H1 (cell line): ENCODE measurements around the gene ARHGEF7. TPM values are rescaled to one million over a fixed set of nuclear protein-coding genes. Genes with fewer than 3 reads are reported as not detected.

Experiments
- BRCA1 ChIP-seq: IDR thresholded peaks from 2 replicates; pipeline ENCODE4 v1.6.1; 2012; ENCODE audit warnings: low read depth, low read length, improper control_type of control experiment
- polyA plus RNA-seq, 7 experiments: library from polyadenylated mRNA; depleted of rRNA in 3 of 7; stranded (reverse) in 5 of 7; unstranded in 2 of 7; fragments of >200 nt in 5 of 7; fragments of 200-250 nt in 2 of 7; gene quantifications; 1 replicate in 5 of 7; 2 replicates in 1 of 7; 4 replicates in 1 of 7; pipeline versions ENCODE4 v1.2.1 to v1.2.3, GENCODE V29; 2011 to 2013; ENCODE audit warnings: missing spikeins in 2 of 7, mixed read lengths in 2 of 7
- total RNA-seq: library from RNA; stranded (reverse); fragmentation: NEBNext Ultra II Directional; extraction: Animal tissue kit (Norgen Biotek cat#: 25700); gene quantifications from 2 replicates; pipeline ENCODE4 v1.2.1, GENCODE V29; 2021

Gene ARHGEF7
- total and polyA plus RNA-seq, 2 of the 8 experiments (the other 6 are each of a cell fraction or from before 2014, with no cell fraction given): 26.2 to 56.5 TPM

GRCh38 chr13:111325146-111325890 is 210.2 kb downstream of the ARHGEF7 start (continued):
- TF ChIP-seq BRCA1: no peak
- TF ChIP-seq, all 59 proteins: peak for 0
